IMR-90 (cell line): ENCODE results near the gene KL. TPM values are rescaled to one million over a fixed set of nuclear protein-coding genes. Genes with fewer than 3 reads are reported as not detected.

Experiments used
- ATAC-seq: fragments of 200-7000 bp; cut with Tn5 transposase; 2 replicates; pipeline ENCODE4 v1.9.1; 2020; ENCODE audit warnings: low read depth, mild to moderate bottlenecking, moderate library complexity
- BruUV-seq: library from RNA; stranded (reverse); fragments of 400-500 nt; replicated peaks from 2 replicates; lab custom pipeline; 2021; lab: Mats Ljungman, UMichigan
- CTCF ChIA-PET: fragments of 300-600 bp; formaldehyde crosslinking; extraction: SDS; loops from one replicate; lab custom pipeline; 2021; ENCODE audit warnings: antibody characterized with exemption; lab: Yijun Ruan, JAX
- POLR2A ChIA-PET: fragments of 300-600 bp; sonication (Branson Sonifier 250); formaldehyde crosslinking; loops from one replicate; lab custom pipeline; 2022; ENCODE audit warnings: antibody characterized with exemption; ENCODE audit not compliant: unreplicated experiment; lab: Charles Lee
- DNase-seq: peaks from one replicate; pipeline ENCODE4 v3.0.0; 2013
- H2AFZ ChIP-seq: replicated peaks from 2 replicates; pipeline ENCODE3; 2013; ENCODE audit warnings: low read length, mild to moderate bottlenecking; ENCODE audit not compliant: poor library complexity
- H2AK5ac ChIP-seq: 2 replicates; pipeline ENCODE4 v1.6.1; 2013; ENCODE audit warnings: low read depth, low read length, inconsistent platforms
- H2AK9ac ChIP-seq: replicated peaks from 2 replicates; pipeline ENCODE3; 2013; ENCODE audit warnings: mild to moderate bottlenecking, low read depth, low read length, moderate library complexity; ENCODE audit not compliant: poor library complexity
- H2BK120ac ChIP-seq: 2 replicates; pipeline ENCODE4 v1.6.1; 2013; ENCODE audit warnings: low read depth, low read length, inconsistent platforms
- H2BK15ac ChIP-seq: 3 replicates; pipeline ENCODE4 v1.6.1; 2013; ENCODE audit warnings: low read depth, low read length, inconsistent platforms
- H2BK20ac ChIP-seq: 2 replicates; pipeline ENCODE4 v1.6.1; 2013; ENCODE audit warnings: low read depth, mild to moderate bottlenecking, inconsistent platforms, low read length, moderate library complexity
- H2BK5ac ChIP-seq: 2 replicates; pipeline ENCODE4 v1.6.1; 2013; ENCODE audit warnings: mild to moderate bottlenecking, low read depth, low read length, inconsistent platforms; ENCODE audit not compliant: poor library complexity, severe bottlenecking
- H3K14ac ChIP-seq: replicated peaks from 2 replicates; pipeline ENCODE4 v1.6.1; 2013; ENCODE audit warnings: low read depth, low read length, inconsistent platforms
- H3K18ac ChIP-seq: 2 replicates; pipeline ENCODE4 v1.6.1; 2013; ENCODE audit warnings: low read depth, low read length, control low read depth
- H3K23ac ChIP-seq: 2 replicates; pipeline ENCODE4 v1.6.1; 2013; ENCODE audit warnings: low read depth, low read length, inconsistent platforms
- H3K27ac ChIP-seq: 2 replicates; pipeline ENCODE4 v1.5.1; 2013; ENCODE audit warnings: mild to moderate bottlenecking, control low read depth, low read length; ENCODE audit not compliant: insufficient read depth
- H3K27me3 ChIP-seq: 2 replicates; pipeline ENCODE4 v1.6.1; 2013; ENCODE audit warnings: low read length; ENCODE audit not compliant: control insufficient read depth, insufficient read depth
- H3K36me3 ChIP-seq: 2 replicates; pipeline ENCODE4 v1.6.1; 2013; ENCODE audit warnings: low read length, mixed read lengths; ENCODE audit not compliant: control insufficient read depth, insufficient read depth
- H3K4ac ChIP-seq: 2 replicates; pipeline ENCODE4 v1.6.1; 2013; ENCODE audit warnings: low read depth, low read length, inconsistent platforms
- H3K4me1 ChIP-seq: 2 replicates; pipeline ENCODE4 v1.6.1; 2013; ENCODE audit warnings: low read length, mixed read lengths; ENCODE audit not compliant: control insufficient read depth, insufficient read depth
- H3K4me2 ChIP-seq: 2 replicates; pipeline ENCODE4 v1.6.1; 2013; ENCODE audit warnings: low read depth, mild to moderate bottlenecking, control low read depth, low read length, moderate library complexity
- H3K4me3 ChIP-seq: 2 replicates; pipeline ENCODE4 v1.5.1; 2013; ENCODE audit warnings: low read depth, mild to moderate bottlenecking, control low read depth, low read length, moderate library complexity; ENCODE audit not compliant: insufficient read depth
- H3K56ac ChIP-seq: 2 replicates; pipeline ENCODE4 v1.6.1; 2013; ENCODE audit warnings: low read length, inconsistent platforms; ENCODE audit not compliant: insufficient read depth; ENCODE audit errors: extremely low read depth
- H3K79me1 ChIP-seq, 2 experiments: 2 replicates each; pipeline ENCODE4 v1.6.1; 2013; ENCODE audit warnings: low read length in 2 of 2, inconsistent platforms in 1 of 2, low read depth in 1 of 2
- H3K9ac ChIP-seq: 2 replicates; pipeline ENCODE4 v1.6.1; 2013; ENCODE audit warnings: low read depth, low read length, control low read depth
- H3K9me1 ChIP-seq: 2 replicates; pipeline ENCODE4 v1.6.1; 2013; ENCODE audit warnings: low read length, inconsistent platforms; ENCODE audit not compliant: insufficient read depth
- H3K9me3 ChIP-seq: 2 replicates; pipeline ENCODE4 v1.6.1; 2013; ENCODE audit warnings: low read length; ENCODE audit not compliant: control insufficient read depth, insufficient read depth
- H4K20me1 ChIP-seq: 2 replicates; pipeline ENCODE4 v1.6.1; 2013; ENCODE audit warnings: low read length, inconsistent platforms; ENCODE audit not compliant: insufficient read depth
- H4K5ac ChIP-seq: 2 replicates; pipeline ENCODE4 v1.6.1; 2013; ENCODE audit warnings: mild to moderate bottlenecking, low read depth, low read length, control low read depth
- H4K8ac ChIP-seq, 2 experiments: 2 replicates each; pipeline ENCODE4 v1.6.1; 2013; ENCODE audit warnings: low read depth in 2 of 2, low read length in 2 of 2, control low read depth in 1 of 2, inconsistent platforms in 1 of 2
- H4K91ac ChIP-seq: 2 replicates; pipeline ENCODE4 v1.6.1; 2013; ENCODE audit warnings: low read depth, low read length, inconsistent platforms; ENCODE audit not compliant: insufficient read depth
- CHD1 ChIP-seq: IDR thresholded peaks from 2 replicates; pipeline ENCODE4 v1.6.1; 2012; ENCODE audit warnings: low read depth, low read length, improper control_type of control experiment
- FOS ChIP-seq: fragments of 150-350 bp; IDR thresholded peaks from 2 replicates; pipeline ENCODE4 v1.6.1; 2016; ENCODE audit warnings: low read depth, low read length
- MAFK ChIP-seq: IDR thresholded peaks from 2 replicates; pipeline ENCODE4 v1.6.1; 2012; ENCODE audit warnings: low read depth, low read length, improper control_type of control experiment
- MAZ ChIP-seq: IDR thresholded peaks from 2 replicates; pipeline ENCODE4 v1.6.1; 2012; ENCODE audit warnings: low read depth, mild to moderate bottlenecking, low read length, improper control_type of control experiment, moderate library complexity, borderline replicate concordance
- NFE2L2 ChIP-seq: fragments of 150-350 bp; IDR thresholded peaks from 2 replicates; pipeline ENCODE4 v1.6.1; 2016; ENCODE audit warnings: low read depth, mild to moderate bottlenecking, low read length
- POLR2A ChIP-seq: IDR thresholded peaks from 2 replicates; pipeline ENCODE4 v1.6.1; 2012; ENCODE audit warnings: mild to moderate bottlenecking, low read depth, low read length
- RCOR1 ChIP-seq: IDR thresholded peaks from 2 replicates; pipeline ENCODE4 v1.6.1; 2012; ENCODE audit warnings: mild to moderate bottlenecking, low read length, improper control_type of control experiment; ENCODE audit not compliant: insufficient replicate concordance
- RFX5 ChIP-seq: IDR thresholded peaks from 2 replicates; pipeline ENCODE4 v1.8.0; 2012; ENCODE audit warnings: low read depth, mild to moderate bottlenecking, low read length, moderate library complexity
- SMC3 ChIP-seq: fragments of 150-350 bp; IDR thresholded peaks from 2 replicates; pipeline ENCODE4 v1.6.1; 2016; ENCODE audit warnings: low read depth, mild to moderate bottlenecking, antibody characterized with exemption, low read length, moderate library complexity
- WGBS, 2 experiments: methylation state at CpG; one replicate each; pipeline versions ENCODE4 v1.1.5 to v1.1.7; 2013; ENCODE audit warnings: missing lambda C conversion rate in 2 of 2; ENCODE audit not compliant: insufficient read length in 1 of 2; ENCODE audit errors: extremely low coverage in 2 of 2; 5-methylcytosine and 5-hydroxymethylcytosine counted together
- dilution Hi-C: fragments of 300-500 bp; cut with HindIII; formaldehyde crosslinking; loops from one replicate; pipeline ENCODE4 v1.14.3; 2018; ENCODE audit warnings: low sequenced_read_pairs; ENCODE audit not compliant: unreplicated experiment
- in situ Hi-C: fragments of 300-500 bp; cut with MboI; formaldehyde crosslinking; loops from 3 replicates; pipeline ENCODE4 v1.14.3; 2019; ENCODE audit warnings: low sequenced_read_pairs, inconsistent platforms, mixed read lengths
- intact Hi-C: fragments of 100-400 bp; cut with micrococcal nuclease; formaldehyde crosslinking; loops from 2 replicates; pipeline ENCODE4 v1.10.0; 2022
- polyA plus RNA-seq, 3 experiments: library from polyadenylated mRNA; depleted of rRNA; stranded (reverse); fragments of >200 nt; gene quantifications; 2 replicates each; pipeline ENCODE4 v1.2.3, GENCODE V29; 2012; ENCODE audit warnings: low replicate concordance in 1 of 3
- total RNA-seq: library from RNA; depleted of rRNA; stranded (reverse); fragments of >200 nt; gene quantifications from 2 replicates; pipeline ENCODE4 v1.2.3, GENCODE V29; 2012
- TF ChIP-seq, protein P1 (sequence below): fragments of 150-350 bp; IDR thresholded peaks from 2 replicates; pipeline ENCODE4 v1.6.1; 2016; ENCODE audit warnings: low read depth, mild to moderate bottlenecking, low read length, moderate library complexity, borderline replicate concordance

KL gene
- total and polyA plus RNA-seq, 2 of the 4 experiments (the other 2 are of a cell fraction) = not detected

DNA sequence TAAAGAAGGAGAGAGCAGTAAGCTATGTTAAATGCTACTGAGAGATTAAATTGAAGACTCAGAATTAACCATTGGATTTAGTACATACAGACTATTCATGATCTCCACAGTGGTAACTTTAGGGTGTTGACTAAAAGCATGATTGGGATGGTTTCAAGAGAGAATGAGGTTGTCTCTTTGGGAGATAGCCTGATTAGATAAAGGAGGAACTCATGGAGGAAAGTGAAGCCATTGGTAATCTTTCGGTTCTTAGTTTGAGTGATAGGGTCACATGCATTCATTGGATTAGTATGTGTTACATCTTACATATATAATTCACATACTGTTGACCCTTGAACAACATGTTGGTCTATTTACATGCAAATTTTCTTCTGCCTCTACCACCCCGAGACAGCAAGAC is 18.8 kb upstream of the KL start:
- Histone ChIP-seq H2BK20ac (no peak overlapping the region), H3K23ac (no peak overlapping the region), H3K9ac (no peak overlapping the region), H4K91ac (no peak overlapping the region), H3K4me3 (no peak overlapping the region), H3K56ac (no peak overlapping the region), H3K4ac (no peak overlapping the region), H3K27me3 (peaks cover 4% of the 10 kb centered on the region), H4K5ac (no peak overlapping the region), H3K14ac (no peak overlapping the region), H2AK9ac (no peak overlapping the region), H2BK5ac (no peak overlapping the region), H3K9me3 (no peaks in the 10 kb centered on the region), H2BK15ac (no peak overlapping the region), H3K36me3 (no peaks in the 10 kb centered on the region), H4K20me1 (no peaks in the 10 kb centered on the region), H2BK120ac (no peak overlapping the region), H3K4me1 (no peaks in the 10 kb centered on the region), H3K79me1 (no peaks in the 10 kb centered on the region), H3K18ac (no peak overlapping the region), H3K27ac (no peak overlapping the region), H4K8ac (no peak overlapping the region), H2AFZ (no peak overlapping the region), H2AK5ac (no peak overlapping the region), H3K9me1 (no peaks in the 10 kb centered on the region), H3K4me2 (no peak overlapping the region)
- no CpG with 5 or more reads among the region's 2 CpGs for WGBS, 2 experiments
- in situ Hi-C loops (no loop called here), intact Hi-C loops (no loop called here), dilution Hi-C loops (no loop called here)
- CTCF ChIA-PET = no interaction called here
- no peak for ATAC-seq
- TF ChIP-seq, protein P1, sequence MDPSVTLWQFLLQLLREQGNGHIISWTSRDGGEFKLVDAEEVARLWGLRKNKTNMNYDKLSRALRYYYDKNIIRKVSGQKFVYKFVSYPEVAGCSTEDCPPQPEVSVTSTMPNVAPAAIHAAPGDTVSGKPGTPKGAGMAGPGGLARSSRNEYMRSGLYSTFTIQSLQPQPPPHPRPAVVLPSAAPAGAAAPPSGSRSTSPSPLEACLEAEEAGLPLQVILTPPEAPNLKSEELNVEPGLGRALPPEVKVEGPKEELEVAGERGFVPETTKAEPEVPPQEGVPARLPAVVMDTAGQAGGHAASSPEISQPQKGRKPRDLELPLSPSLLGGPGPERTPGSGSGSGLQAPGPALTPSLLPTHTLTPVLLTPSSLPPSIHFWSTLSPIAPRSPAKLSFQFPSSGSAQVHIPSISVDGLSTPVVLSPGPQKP = no peak
- TF ChIP-seq MAFK = no peak
- TF ChIP-seq MAZ = no peak
- no peak for TF ChIP-seq SMC3
- TF ChIP-seq FOS = no peak
- no peak for TF ChIP-seq POLR2A
- TF ChIP-seq RCOR1 = no peak
- no peak for TF ChIP-seq RFX5
- TF ChIP-seq CHD1 = no peak
- no peak for TF ChIP-seq NFE2L2
- DNase-seq = no peak
- BruUV-seq = no TSS peak
- POLR2A ChIA-PET = no interaction called here
